GM12878 (cell line): ENCODE measurements around the gene LPA. TPM values are rescaled to one million over a fixed set of nuclear protein-coding genes. Genes with fewer than 3 reads are reported as not detected.

Source experiments
- ATAC-seq: fragments of 200-7000 bp; cut with Tn5 transposase; 3 replicates; pipeline ENCODE4 v1.9.1; 2020; ENCODE audit warnings: mild to moderate bottlenecking, moderate library complexity
- BruUV-seq: library from RNA; stranded (reverse); fragments of 400-500 nt; replicated peaks from 2 replicates; lab custom pipeline; 2021; lab: Mats Ljungman, UMichigan
- CTCF ChIA-PET: fragments of 300-600 bp; sonication (Branson Sonifier 250); formaldehyde crosslinking; extraction: SDS; loops from one replicate; lab custom pipeline; 2021; ENCODE audit warnings: inconsistent platforms; lab: Yijun Ruan, JAX
- POLR2A ChIA-PET: fragments of 350-600 bp; formaldehyde crosslinking; extraction: SDS; loops from one replicate; lab custom pipeline; 2021; ENCODE audit warnings: inconsistent platforms; lab: Charles Lee
- RAD21 ChIA-PET: fragments of 300-600 bp; sonication (Branson Sonifier 250); formaldehyde crosslinking; loops from one replicate; lab custom pipeline; 2023; ENCODE audit warnings: antibody characterized with exemption; ENCODE audit not compliant: unreplicated experiment; lab: Charles Lee
- SMC1A ChIA-PET: fragments of 300-600 bp; sonication (Branson Sonifier 250); formaldehyde crosslinking; loops from one replicate; lab custom pipeline; 2023; ENCODE audit not compliant: unreplicated experiment, uncharacterized antibody; lab: Charles Lee
- DNase-seq: peaks from one replicate; pipeline ENCODE4 v3.0.0-alpha.2; 2011; ENCODE audit warnings: low read depth, low spot score
- FAIRE-seq: peaks from 3 replicates; lab custom pipeline; 2011; peaks lifted over from hg19 to GRCh38; lab: Jason Lieb, UNC
- H2AFZ ChIP-seq: 2 replicates; pipeline ENCODE4 v1.6.0; 2011; ENCODE audit warnings: low read depth, low read length, control low read depth; ENCODE audit not compliant: control insufficient read depth
- H3K27ac ChIP-seq: 2 replicates; pipeline ENCODE4 v1.5.1; 2011; ENCODE audit warnings: control low read depth; ENCODE audit not compliant: control insufficient read depth, insufficient read depth
- H3K27me3 ChIP-seq, 2 experiments: replicated peaks in 1 of 2; 2 replicates each; pipeline versions ENCODE4 v1.6.0 to v1.6.1; 2011; ENCODE audit warnings: low read length in 1 of 2; ENCODE audit not compliant: control insufficient read depth in 2 of 2, insufficient read depth in 2 of 2
- H3K36me3 ChIP-seq, 2 experiments: 2 replicates each; pipeline ENCODE4 v1.5.1; 2011; ENCODE audit warnings: low read length in 1 of 2; ENCODE audit not compliant: control insufficient read depth in 2 of 2, insufficient read depth in 2 of 2
- H3K4me1 ChIP-seq: 2 replicates; pipeline ENCODE4 v1.6.1; 2011; ENCODE audit warnings: mild to moderate bottlenecking, low read length, moderate library complexity, mixed read lengths; ENCODE audit not compliant: control insufficient read depth, insufficient read depth
- H3K4me2 ChIP-seq: 2 replicates; pipeline ENCODE4 v1.6.0; 2011; ENCODE audit warnings: control low read depth; ENCODE audit not compliant: control insufficient read depth, insufficient read depth
- H3K4me3 ChIP-seq: fragments of 200-600 bp; sonication (generic); 2 replicates; pipeline ENCODE4 v1.5.1; 2016
- H3K79me2 ChIP-seq: 2 replicates; pipeline ENCODE4 v1.6.0; 2011; ENCODE audit warnings: low read length; ENCODE audit not compliant: control insufficient read depth, insufficient read depth
- H3K9ac ChIP-seq: 2 replicates; pipeline ENCODE4 v1.8.0; 2011; ENCODE audit warnings: low read length, control low read depth, mixed read lengths; ENCODE audit not compliant: control insufficient read depth, insufficient read depth
- H3K9me3 ChIP-seq: replicated peaks from 3 replicates; pipeline ENCODE4 v1.5.1; 2011; ENCODE audit warnings: mild to moderate bottlenecking, low read length; ENCODE audit not compliant: control insufficient read depth, insufficient read depth
- H4K20me1 ChIP-seq: 2 replicates; pipeline ENCODE4 v1.6.0; 2011; ENCODE audit not compliant: control insufficient read depth, insufficient read depth
- BCL11A ChIP-seq: IDR thresholded peaks from 2 replicates; pipeline ENCODE4 v1.6.1; 2011; ENCODE audit warnings: low read depth, low read length
- CREB1 ChIP-seq: IDR thresholded peaks from 2 replicates; pipeline ENCODE4 v1.6.1; 2012; ENCODE audit warnings: low read depth, mild to moderate bottlenecking, inconsistent platforms
- NR2C2 ChIP-seq: IDR thresholded peaks from 2 replicates; pipeline ENCODE4 v1.6.1; 2011; ENCODE audit warnings: borderline replicate concordance, low read depth; ENCODE audit not compliant: control insufficient read depth, insufficient read length
- PAX5 ChIP-seq: IDR thresholded peaks from 2 replicates; pipeline ENCODE4 v1.6.1; 2011; ENCODE audit warnings: low read depth, low read length, borderline replicate concordance
- PAX8 ChIP-seq: fragments of 450-650 bp; IDR thresholded peaks from 2 replicates; pipeline ENCODE4 v1.6.1; 2017; ENCODE audit warnings: mild to moderate bottlenecking, moderate library complexity
- PKNOX1 ChIP-seq: fragments of 450-650 bp; IDR thresholded peaks from 2 replicates; pipeline ENCODE4 v1.6.1; 2016; ENCODE audit warnings: mild to moderate bottlenecking
- STAT1 ChIP-seq: fragments of 450-650 bp; conservative IDR thresholded peaks from 2 replicates; pipeline ENCODE4 v1.6.1; 2014; ENCODE audit warnings: antibody characterized with exemption, mild to moderate bottlenecking
- ZNF207 ChIP-seq: fragments of 450-650 bp; IDR thresholded peaks from 2 replicates; pipeline ENCODE4 v1.6.1; 2014; ENCODE audit warnings: antibody characterized with exemption, mild to moderate bottlenecking, borderline replicate concordance
- ZNF384 ChIP-seq: IDR thresholded peaks from 2 replicates; pipeline ENCODE4 v1.6.1; 2012; ENCODE audit warnings: low read depth, mild to moderate bottlenecking, low read length, improper control_type of control experiment, borderline replicate concordance
- WGBS: methylation state at CpG from one replicate; pipeline ENCODE4 v1.1.6; 2016; ENCODE audit warnings: low lambda C conversion rate; ENCODE audit not compliant: insufficient replicate concordance, insufficient coverage; ENCODE audit errors: missing lambda C conversion rate; 5-methylcytosine and 5-hydroxymethylcytosine counted together
- in situ Hi-C: fragments of 300-500 bp; cut with MboI; formaldehyde crosslinking; loops from 9 replicates; pipeline ENCODE4 v1.14.3; 2018; ENCODE audit warnings: mixed read lengths
- intact Hi-C: fragments of 100-400 bp; cut with micrococcal nuclease; formaldehyde crosslinking; loops from one replicate; pipeline ENCODE4 v1.14.2; 2022; ENCODE audit not compliant: unreplicated experiment
- polyA plus RNA-seq, 11 experiments: library from polyadenylated mRNA; depleted of rRNA in 4 of 11; unstranded in 6 of 11; stranded (reverse) in 5 of 11; fragments of >200 nt; fragmentation: Nextera tagmentation in 4 of 11; fragmentation: Illumina TruSeq in 1 of 11; extraction: Ambion mirVana in 4 of 11; extraction: Trizol in 1 of 11; gene quantifications; 1 replicate in 1 of 11; 2 replicates in 10 of 11; pipeline versions ENCODE4 v1.2.1 to v1.2.3, GENCODE V29; 2011 to 2016; ENCODE audit warnings: inconsistent platforms in 2 of 11, missing spikeins in 2 of 11, low read depth in 1 of 11
- total RNA-seq, 4 experiments: library from RNA; depleted of rRNA in 3 of 4; stranded (reverse); fragments of >200 nt in 3 of 4; fragmentation: Illumina TruSeq in 1 of 4; extraction: Trizol in 1 of 4; gene quantifications; 2 replicates each; pipeline versions ENCODE4 v1.2.1 to v1.2.3, GENCODE V29; 2013 to 2021
- TF ChIP-seq, protein P1 (sequence below): IDR thresholded peaks from 2 replicates; pipeline ENCODE4 v1.6.1; 2011; ENCODE audit warnings: borderline replicate concordance, low read depth, mild to moderate bottlenecking, moderate library complexity, mixed read lengths, low read length; ENCODE audit not compliant: insufficient read depth; ENCODE audit errors: extremely low read length
- TF ChIP-seq, protein P2 (sequence below): fragments of 450-650 bp; IDR thresholded peaks from 2 replicates; pipeline ENCODE4 v1.6.1; 2014; ENCODE audit warnings: mild to moderate bottlenecking

The LPA gene
- total and polyA plus RNA-seq, 10 of the 15 experiments (the other 5 are each of a cell fraction or from before 2014, with no cell fraction given): 0.03 to 2.8 (median 0.57) TPM

DNA sequence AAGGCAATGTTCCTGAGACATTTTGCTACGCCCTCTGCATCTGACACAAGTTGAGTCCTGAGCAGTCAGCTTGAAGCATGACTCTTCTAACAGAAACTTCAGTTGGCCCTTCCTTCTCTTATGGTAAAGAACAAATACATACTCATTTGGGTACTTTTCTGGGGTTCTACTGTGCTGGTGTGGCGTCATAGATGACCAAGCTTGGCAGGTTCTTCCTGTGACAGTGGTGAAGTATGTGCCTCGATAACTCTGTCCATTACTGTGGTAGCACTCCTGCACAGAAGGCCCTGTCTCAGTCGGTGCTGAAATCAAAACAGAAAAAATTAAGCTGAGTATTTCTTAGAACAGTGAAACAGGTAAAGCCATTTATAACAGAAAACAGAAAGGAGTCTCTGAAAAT lies 163.4 kb downstream of the LPA start:
- ChIA-PET SMC1A (no interaction called here), CTCF (no interaction called here), RAD21 (no interaction called here), POLR2A (no interaction called here)
- TF ChIP-seq CREB1 (0 out of 2 replicates have a peak, but pooled peaks have one; percentile 36), PAX8 (no peak)
- Histone ChIP-seq H3K27ac (no peak overlapping the region), H2AFZ (no peak overlapping the region), H3K4me1 (no peaks in the 10 kb centered on the region), H3K4me3 (no peak overlapping the region), H3K9ac (no peak overlapping the region), H3K4me2 (no peak overlapping the region), H3K9me3 (no peaks in the 10 kb centered on the region; the same call in 2 of the 3 replicates), H3K79me2 (no peaks in the 10 kb centered on the region), H3K27me3 (no peaks in the 10 kb centered on the region), H4K20me1 (no peaks in the 10 kb centered on the region), H3K36me3 (no peaks in the 10 kb centered on the region)
- in situ Hi-C loops (no loop called here), intact Hi-C loops (no loop called here)
- FAIRE-seq (no peak), DNase-seq (no peak), ATAC-seq (no peak)
- WGBS: 3% methylated on average over 4 of the region's 4 CpGs
- no TSS peak for BruUV-seq

GRCh38 chr6:160494576-160494975 lies 169.5 kb downstream of the LPA start:
- TF ChIP-seq, protein P1, sequence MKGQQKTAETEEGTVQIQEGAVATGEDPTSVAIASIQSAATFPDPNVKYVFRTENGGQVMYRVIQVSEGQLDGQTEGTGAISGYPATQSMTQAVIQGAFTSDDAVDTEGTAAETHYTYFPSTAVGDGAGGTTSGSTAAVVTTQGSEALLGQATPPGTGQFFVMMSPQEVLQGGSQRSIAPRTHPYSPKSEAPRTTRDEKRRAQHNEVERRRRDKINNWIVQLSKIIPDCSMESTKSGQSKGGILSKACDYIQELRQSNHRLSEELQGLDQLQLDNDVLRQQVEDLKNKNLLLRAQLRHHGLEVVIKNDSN: no peak
- TF ChIP-seq PAX5 (no peak), BCL11A (no peak), PKNOX1 (no peak), ZNF207 (no peak), STAT1 (no peak), NR2C2 (no peak), ZNF384 (no peak)
- TF ChIP-seq, protein P2, sequence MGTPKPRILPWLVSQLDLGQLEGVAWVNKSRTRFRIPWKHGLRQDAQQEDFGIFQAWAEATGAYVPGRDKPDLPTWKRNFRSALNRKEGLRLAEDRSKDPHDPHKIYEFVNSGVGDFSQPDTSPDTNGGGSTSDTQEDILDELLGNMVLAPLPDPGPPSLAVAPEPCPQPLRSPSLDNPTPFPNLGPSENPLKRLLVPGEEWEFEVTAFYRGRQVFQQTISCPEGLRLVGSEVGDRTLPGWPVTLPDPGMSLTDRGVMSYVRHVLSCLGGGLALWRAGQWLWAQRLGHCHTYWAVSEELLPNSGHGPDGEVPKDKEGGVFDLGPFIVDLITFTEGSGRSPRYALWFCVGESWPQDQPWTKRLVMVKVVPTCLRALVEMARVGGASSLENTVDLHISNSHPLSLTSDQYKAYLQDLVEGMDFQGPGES: no peak
- SMC1A ChIA-PET: no interaction called here
- Histone ChIP-seq H3K4me1 (no peaks in the 10 kb centered on the region), H4K20me1 (no peaks in the 10 kb centered on the region), H3K27ac (no peak overlapping the region), H3K36me3 (no peaks in the 10 kb centered on the region), H3K4me3 (no peak overlapping the region), H2AFZ (no peak overlapping the region), H3K27me3 (no peaks in the 10 kb centered on the region), H3K9ac (no peak overlapping the region), H3K4me2 (no peak overlapping the region), H3K9me3 (no peaks in the 10 kb centered on the region), H3K79me2 (no peaks in the 10 kb centered on the region)
- CTCF ChIA-PET: no interaction called here
- intact Hi-C loops: no loop called here
- FAIRE-seq: no peak
- ATAC-seq: no peak
- in situ Hi-C loops: no loop called here
- RAD21 ChIA-PET: no interaction called here
- POLR2A ChIA-PET: no interaction called here
- WGBS: 71% methylated on average over 3 of the region's 3 CpGs
- no peak for DNase-seq
- BruUV-seq: no TSS peak
